CD4-positive, alpha-beta T cell (primary cell): ENCODE measurements around the gene HAGH. TPM values are rescaled to one million over a fixed set of nuclear protein-coding genes. Genes with fewer than 3 reads are reported as not detected.

ENCODE experiments used
- ATAC-seq: fragments of 200-7000 bp; cut with Tn5 transposase; one replicate; pipeline ENCODE4 v1.10.0; 2022; ENCODE audit warnings: mild to moderate bottlenecking; ENCODE audit not compliant: poor library complexity
- CTCF ChIA-PET: fragments of 350-600 bp; sonication (Branson Sonifier 250); formaldehyde crosslinking; loops from one replicate; lab custom pipeline; 2021; ENCODE audit warnings: antibody characterized with exemption, inconsistent platforms; lab: Charles Lee
- POLR2A ChIA-PET: fragments of 350-600 bp; sonication (Branson Sonifier 250); formaldehyde crosslinking; loops from one replicate; lab custom pipeline; 2021; ENCODE audit warnings: antibody characterized with exemption, inconsistent platforms; lab: Charles Lee
- DNase-seq, 14 experiments: peaks; one replicate each; pipeline ENCODE4 v3.0.0-alpha.2; 2013 to 2020; ENCODE audit warnings: mixed read lengths in 2 of 14
- H3K27ac ChIP-seq, 2 donors: one replicate each; pipeline versions ENCODE4 v1.5.1 to v1.7.0; 2013; ENCODE audit warnings: low read length in 2 of 2, low read depth in 1 of 2, mild to moderate bottlenecking in 1 of 2
- H3K27me3 ChIP-seq, 2 experiments: 1 replicate in 1 of 2; 2 replicates in 1 of 2; pipeline versions ENCODE4 v1.6.1 to v1.7.0; 2013; ENCODE audit warnings: low read length in 2 of 2, control low read depth in 1 of 2, mild to moderate bottlenecking in 1 of 2, moderate library complexity in 1 of 2; ENCODE audit not compliant: insufficient read depth in 2 of 2, control insufficient read depth in 1 of 2
- H3K36me3 ChIP-seq: one replicate; pipeline ENCODE4 v1.6.1; 2013; ENCODE audit warnings: low read length, control low read depth; ENCODE audit not compliant: insufficient read depth
- H3K4me1 ChIP-seq: one replicate; pipeline ENCODE4 v1.6.1; 2013; ENCODE audit warnings: low read length, control low read depth; ENCODE audit not compliant: insufficient read depth
- H3K4me3 ChIP-seq: one replicate; pipeline ENCODE4 v1.5.1; 2013; ENCODE audit warnings: mild to moderate bottlenecking, low read length, moderate library complexity
- H3K9me3 ChIP-seq, 2 experiments: 1 replicate in 1 of 2; 2 replicates in 1 of 2; pipeline versions ENCODE4 v1.6.1 to v1.7.0; 2013; ENCODE audit warnings: low read length in 2 of 2, mild to moderate bottlenecking in 2 of 2, control low read depth in 1 of 2, moderate library complexity in 1 of 2; ENCODE audit not compliant: control insufficient read depth in 1 of 2, insufficient read depth in 1 of 2
- H3K27ac Mint-ChIP-seq: one replicate; pipeline ENCODE4 v1.8.0; 2020; ENCODE audit warnings: mixed read lengths
- H3K27me3 Mint-ChIP-seq: one replicate; pipeline ENCODE4 v1.8.0; 2021; ENCODE audit warnings: mixed read lengths
- H3K36me3 Mint-ChIP-seq: one replicate; pipeline ENCODE4 v1.8.0; 2021; ENCODE audit warnings: low read depth, mixed read lengths
- H3K4me1 Mint-ChIP-seq: one replicate; pipeline ENCODE4 v1.8.0; 2021; ENCODE audit warnings: low read depth, mixed read lengths
- H3K4me3 Mint-ChIP-seq: one replicate; pipeline ENCODE4 v1.8.0; 2020; ENCODE audit warnings: mild to moderate bottlenecking, mixed read lengths
- H3K9me3 Mint-ChIP-seq: one replicate; pipeline ENCODE4 v1.8.0; 2020; ENCODE audit warnings: mixed read lengths
- intact Hi-C, 2 experiments: fragments of 100-400 bp; cut with DNase I in 1 of 2; cut with micrococcal nuclease in 1 of 2; formaldehyde crosslinking; loops; one replicate each; pipeline versions ENCODE4 v1.15.1 to v1.9.0; 2023 to 2025; cut with DNase I, micrococcal nuclease
- total RNA-seq, 174 experiments: library from RNA in 2 of 174; stranded (reverse) in 2 of 174; gene quantifications; one replicate each; pipeline ENCODE4 v1.2.3 and lab custom pipeline; 2021 to 2026
- TF ChIP-seq, protein P1 (sequence below): fragments of 200-600 bp; IDR thresholded peaks from one replicate; pipeline ENCODE4 v1.8.0; 2022; ENCODE audit warnings: antibody characterized with exemption, mild to moderate bottlenecking

HAGH gene
- total RNA-seq, 2 experiments from 2014 or later = 20.9 to 22.7 TPM

- intact Hi-C loops = no loop called here
- Histone ChIP-seq H3K27me3 (no peaks in the 10 kb centered on the region), H3K9me3 (no peaks in the 10 kb centered on the region), H3K4me1 (no peaks in the 10 kb centered on the region), H3K36me3 (no peaks in the 10 kb centered on the region), H3K27ac (no peak overlapping the region), H3K4me3 (no peak overlapping the region)
- CTCF ChIA-PET = no interaction called here
- no peak for ATAC-seq
- no peaks in the 10 kb centered on the region for H3K4me1 Mint-ChIP-seq
- H3K9me3 Mint-ChIP-seq = no peaks in the 10 kb centered on the region
- no peak overlapping the region for H3K27ac Mint-ChIP-seq
- POLR2A ChIA-PET = interaction anchor here (0.6 kb wide), 1 partner anchor 484 kb away, joined by 5 read pairs; no protein-coding TSS in a partner anchor
- H3K4me3 Mint-ChIP-seq = no peak overlapping the region
- no peaks in the 10 kb centered on the region for H3K36me3 Mint-ChIP-seq
- DNase-seq = no peak
- H3K27me3 Mint-ChIP-seq = peaks cover 12% of the 10 kb centered on the region
- TF ChIP-seq, protein P1, sequence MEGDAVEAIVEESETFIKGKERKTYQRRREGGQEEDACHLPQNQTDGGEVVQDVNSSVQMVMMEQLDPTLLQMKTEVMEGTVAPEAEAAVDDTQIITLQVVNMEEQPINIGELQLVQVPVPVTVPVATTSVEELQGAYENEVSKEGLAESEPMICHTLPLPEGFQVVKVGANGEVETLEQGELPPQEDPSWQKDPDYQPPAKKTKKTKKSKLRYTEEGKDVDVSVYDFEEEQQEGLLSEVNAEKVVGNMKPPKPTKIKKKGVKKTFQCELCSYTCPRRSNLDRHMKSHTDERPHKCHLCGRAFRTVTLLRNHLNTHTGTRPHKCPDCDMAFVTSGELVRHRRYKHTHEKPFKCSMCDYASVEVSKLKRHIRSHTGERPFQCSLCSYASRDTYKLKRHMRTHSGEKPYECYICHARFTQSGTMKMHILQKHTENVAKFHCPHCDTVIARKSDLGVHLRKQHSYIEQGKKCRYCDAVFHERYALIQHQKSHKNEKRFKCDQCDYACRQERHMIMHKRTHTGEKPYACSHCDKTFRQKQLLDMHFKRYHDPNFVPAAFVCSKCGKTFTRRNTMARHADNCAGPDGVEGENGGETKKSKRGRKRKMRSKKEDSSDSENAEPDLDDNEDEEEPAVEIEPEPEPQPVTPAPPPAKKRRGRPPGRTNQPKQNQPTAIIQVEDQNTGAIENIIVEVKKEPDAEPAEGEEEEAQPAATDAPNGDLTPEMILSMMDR = no peak
These were observed 19.4 kb upstream of the HAGH start for GRCh38 chr16:1845985-1846384.

DNA sequence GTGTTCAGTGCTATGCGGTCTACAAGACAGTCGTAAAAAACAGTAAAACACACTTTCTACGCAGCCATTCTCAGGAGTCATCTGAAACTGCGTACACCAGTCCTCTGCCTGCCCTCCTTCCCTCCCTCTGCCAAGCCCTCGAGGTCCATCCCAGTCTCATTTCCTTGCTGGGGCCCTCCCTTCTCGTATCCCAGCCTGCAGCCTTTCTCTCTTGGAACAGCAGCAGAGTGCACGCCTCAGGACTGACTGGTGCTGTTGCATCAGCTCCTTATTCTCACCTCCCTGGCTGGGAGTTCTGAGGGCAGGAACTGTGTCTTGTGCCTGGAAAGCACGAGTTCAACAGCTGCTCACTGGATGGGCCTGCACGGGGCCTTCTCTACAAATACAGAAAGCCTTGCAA, 12.9 kb upstream of the HAGH start:
- H3K27me3 ChIP-seq = no peaks in the 10 kb centered on the region
- ChIA-PET POLR2A (no interaction called here), CTCF (interaction anchor here (1.0 kb wide), 2 partner anchors 10 to 34 kb away, joined by 3 read pairs; no protein-coding TSS in a partner anchor)
- no peak overlapping the region for H3K4me3 ChIP-seq
- ATAC-seq = no peak
- TF ChIP-seq, protein P1 = no peak
- DNase-seq = no peak
- intact Hi-C loops = no loop called here
- Mint-ChIP-seq H3K27me3 (no peaks in the 10 kb centered on the region), H3K36me3 (no peaks in the 10 kb centered on the region), H3K4me1 (no peaks in the 10 kb centered on the region), H3K9me3 (no peaks in the 10 kb centered on the region), H3K4me3 (no peak overlapping the region), H3K27ac (no peak overlapping the region)
- no peaks in the 10 kb centered on the region for H3K9me3 ChIP-seq
- H3K27ac ChIP-seq = no peak overlapping the region
- no peaks in the 10 kb centered on the region for H3K4me1 ChIP-seq
- no peaks in the 10 kb centered on the region for H3K36me3 ChIP-seq

DNA sequence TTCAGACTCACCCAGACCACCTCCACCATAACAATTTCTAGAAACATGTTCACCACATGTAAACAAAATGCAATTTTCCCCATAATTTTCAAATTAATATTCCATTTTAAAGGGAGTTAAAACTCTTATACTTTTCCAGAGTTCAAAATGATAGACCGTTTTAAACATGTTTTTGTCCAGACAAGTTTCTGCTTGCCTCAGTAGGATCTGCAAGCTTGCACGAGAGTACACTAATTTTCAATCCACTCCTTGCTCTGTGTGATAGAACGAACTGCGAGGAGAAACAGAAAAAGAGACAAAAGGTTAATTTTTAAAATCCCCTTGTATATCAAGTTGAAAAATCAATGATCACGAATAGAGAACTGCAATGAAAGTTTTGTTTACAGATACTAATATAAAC, 7.5 kb upstream of the HAGH start:
- Histone ChIP-seq H3K9me3 (no peaks in the 10 kb centered on the region), H3K36me3 (peaks cover 2% of the 10 kb centered on the region), H3K27me3 (no peaks in the 10 kb centered on the region), H3K4me3 (no peak overlapping the region), H3K4me1 (peaks cover 5% of the 10 kb centered on the region), H3K27ac (no peak overlapping the region)
- no peaks in the 10 kb centered on the region for H3K27me3 Mint-ChIP-seq
- H3K36me3 Mint-ChIP-seq = no peaks in the 10 kb centered on the region
- no peak overlapping the region for H3K4me3 Mint-ChIP-seq
- TF ChIP-seq, protein P1 = no peak
- CTCF ChIA-PET = no interaction called here
- no peaks in the 10 kb centered on the region for H3K9me3 Mint-ChIP-seq
- POLR2A ChIA-PET = no interaction called here
- no peak overlapping the region for H3K27ac Mint-ChIP-seq
- intact Hi-C loops = no loop called here
- peaks cover 5% of the 10 kb centered on the region for H3K4me1 Mint-ChIP-seq
- DNase-seq (no peak), ATAC-seq (no peak)
